ENCODE results near the gene TRIM31. TPM values are rescaled to one million over a fixed set of nuclear protein-coding genes. Genes with fewer than 3 reads are reported as not detected.

The TRIM31 gene
- total RNA-seq, 1 donor from 2014 or later: not detected

GRCh38 chr6:30060606-30061091, 52.2 kb downstream of the TRIM31 start:
- H3K4me1 Mint-ChIP-seq (ENCODE audit: unreplicated experiment): peaks cover 30% of the 10 kb centered on the region

GRCh38 chr6:30055513-30055912, 57.4 kb downstream of the TRIM31 start:
- Mint-ChIP-seq H3K27me3 (ENCODE audit: unreplicated experiment) (no peaks in the 10 kb centered on the region), H3K9me3 (ENCODE audit: unreplicated experiment) (no peaks in the 10 kb centered on the region), H3K4me1 (ENCODE audit: unreplicated experiment) (peaks cover 11% of the 10 kb centered on the region), H3K36me3 (ENCODE audit: unreplicated experiment) (peaks cover 13% of the 10 kb centered on the region), H3K4me3 (ENCODE audit: unreplicated experiment) (no peak overlapping the region), H3K27ac (ENCODE audit: unreplicated experiment) (no peak overlapping the region)
- no peak for DNase-seq (ENCODE audit: extremely low spot score, unreplicated experiment)
- TF ChIP-seq, protein P1, sequence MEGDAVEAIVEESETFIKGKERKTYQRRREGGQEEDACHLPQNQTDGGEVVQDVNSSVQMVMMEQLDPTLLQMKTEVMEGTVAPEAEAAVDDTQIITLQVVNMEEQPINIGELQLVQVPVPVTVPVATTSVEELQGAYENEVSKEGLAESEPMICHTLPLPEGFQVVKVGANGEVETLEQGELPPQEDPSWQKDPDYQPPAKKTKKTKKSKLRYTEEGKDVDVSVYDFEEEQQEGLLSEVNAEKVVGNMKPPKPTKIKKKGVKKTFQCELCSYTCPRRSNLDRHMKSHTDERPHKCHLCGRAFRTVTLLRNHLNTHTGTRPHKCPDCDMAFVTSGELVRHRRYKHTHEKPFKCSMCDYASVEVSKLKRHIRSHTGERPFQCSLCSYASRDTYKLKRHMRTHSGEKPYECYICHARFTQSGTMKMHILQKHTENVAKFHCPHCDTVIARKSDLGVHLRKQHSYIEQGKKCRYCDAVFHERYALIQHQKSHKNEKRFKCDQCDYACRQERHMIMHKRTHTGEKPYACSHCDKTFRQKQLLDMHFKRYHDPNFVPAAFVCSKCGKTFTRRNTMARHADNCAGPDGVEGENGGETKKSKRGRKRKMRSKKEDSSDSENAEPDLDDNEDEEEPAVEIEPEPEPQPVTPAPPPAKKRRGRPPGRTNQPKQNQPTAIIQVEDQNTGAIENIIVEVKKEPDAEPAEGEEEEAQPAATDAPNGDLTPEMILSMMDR (IDR thresholded peaks at IDR 0.05): no peak

More at GRCh38 chr6:30060606-30061091, 52.2 kb downstream of the TRIM31 start:
- Mint-ChIP-seq H3K27me3 (ENCODE audit: unreplicated experiment) (no peaks in the 10 kb centered on the region), H3K4me3 (ENCODE audit: unreplicated experiment) (peak overlapping the region; percentile 89), H3K9me3 (ENCODE audit: unreplicated experiment) (no peaks in the 10 kb centered on the region), H3K36me3 (ENCODE audit: unreplicated experiment) (peaks cover 17% of the 10 kb centered on the region), H3K27ac (ENCODE audit: unreplicated experiment) (peak overlapping the region; percentile 97)
- no peak for DNase-seq (ENCODE audit: extremely low spot score, unreplicated experiment)
- TF ChIP-seq, protein P1 (IDR thresholded peaks at IDR 0.05): no peak

- Mint-ChIP-seq H3K27me3 (ENCODE audit: unreplicated experiment) (no peaks in the 10 kb centered on the region), H3K27ac (ENCODE audit: unreplicated experiment) (no peak overlapping the region), H3K36me3 (ENCODE audit: unreplicated experiment) (peaks cover 13% of the 10 kb centered on the region), H3K4me3 (ENCODE audit: unreplicated experiment) (no peak overlapping the region), H3K9me3 (ENCODE audit: unreplicated experiment) (no peaks in the 10 kb centered on the region), H3K4me1 (ENCODE audit: unreplicated experiment) (no peaks in the 10 kb centered on the region)
- TF ChIP-seq, protein P1 (IDR thresholded peaks at IDR 0.05): no peak
- DNase-seq (ENCODE audit: extremely low spot score, unreplicated experiment): no peak
These were observed 59.2 kb downstream of the TRIM31 start for GRCh38 chr6:30053682-30054081.

Other genes starting within 250 kb of the TRIM31 start
- gene HLA-A, start 170.6 kb downstream of the TRIM31 start, total RNA-seq: 293 and 316 TPM in 2 replicates
- gene POLR1H, start 51.8 kb downstream of the TRIM31 start, total RNA-seq: 20.1 and 20.4 TPM in 2 replicates
- gene PPP1R11, start 45.9 kb downstream of the TRIM31 start, total RNA-seq: 46.8 and 52.9 TPM in 2 replicates
- not detected in 2 replicates for gene RNF39, start 37.3 kb downstream of the TRIM31 start, total RNA-seq
- gene TRIM40, start 23.1 kb upstream of the TRIM31 start, total RNA-seq: not detected in 2 replicates
- not detected in 2 replicates for gene TRIM10, start 48.1 kb upstream of the TRIM31 start, total RNA-seq
- not detected in 2 replicates for gene TRIM15, start 50.5 kb upstream of the TRIM31 start, total RNA-seq
- gene TRIM26, start 100.3 kb upstream of the TRIM31 start, total RNA-seq: 39.8 and 41.8 TPM in 2 replicates
- gene TRIM39, start 213.8 kb upstream of the TRIM31 start, total RNA-seq: 11.6 and 14.8 TPM in 2 replicates
- 47.5 and 48.8 TPM in 2 replicates for gene RPP21, start 232.1 kb upstream of the TRIM31 start, total RNA-seq

Data from osteocyte (in vitro differentiated cells).